MCF 10A (cell line): Measurements from ENCODE around the gene SLC25A48. TPM values are rescaled to one million over a fixed set of nuclear protein-coding genes. Genes with fewer than 3 reads are reported as not detected.

Experiments used
- BruUV-seq: library from RNA; stranded (reverse); fragments of 400-500 nt; replicated peaks from 2 replicates; lab custom pipeline; 2021; lab: Mats Ljungman, UMichigan
- CTCF ChIA-PET: fragments of 300-600 bp; sonication (Branson Sonifier 250); formaldehyde crosslinking; extraction: SDS; loops from one replicate; lab custom pipeline; 2021; ENCODE audit warnings: antibody characterized with exemption, inconsistent platforms; lab: Yijun Ruan, JAX
- POLR2A ChIA-PET: fragments of 300-600, 350-650 bp; sonication (Branson Sonifier 250); formaldehyde crosslinking; extraction: SDS; loops from one replicate; lab custom pipeline; 2020; ENCODE audit warnings: antibody characterized with exemption, inconsistent platforms; lab: Yijun Ruan, JAX
- DNase-seq: peaks from one replicate; pipeline ENCODE4 v3.0.0-alpha.2; 2018; ENCODE audit not compliant: unreplicated experiment
- H3K27ac Mint-ChIP-seq: one replicate; pipeline ENCODE4 v1.8.0; 2022; ENCODE audit warnings: mild to moderate bottlenecking, low read depth, mixed read lengths; ENCODE audit not compliant: unreplicated experiment
- H3K27me3 Mint-ChIP-seq: one replicate; pipeline ENCODE4 v1.8.0; 2022; ENCODE audit warnings: mixed read lengths; ENCODE audit not compliant: insufficient read depth, unreplicated experiment
- H3K36me3 Mint-ChIP-seq: one replicate; pipeline ENCODE4 v1.8.0; 2022; ENCODE audit warnings: mild to moderate bottlenecking, moderate library complexity, mixed read lengths; ENCODE audit not compliant: insufficient read depth, unreplicated experiment
- H3K4me1 Mint-ChIP-seq: one replicate; pipeline ENCODE4 v1.8.0; 2022; ENCODE audit warnings: mixed read lengths; ENCODE audit not compliant: insufficient read depth, unreplicated experiment
- H3K4me3 Mint-ChIP-seq: one replicate; pipeline ENCODE4 v1.8.0; 2022; ENCODE audit warnings: mild to moderate bottlenecking, moderate library complexity, mixed read lengths; ENCODE audit not compliant: unreplicated experiment
- H3K9me3 Mint-ChIP-seq: one replicate; pipeline ENCODE4 v1.8.0; 2022; ENCODE audit warnings: mixed read lengths; ENCODE audit not compliant: unreplicated experiment
- intact Hi-C: fragments of 100-400 bp; cut with micrococcal nuclease; formaldehyde crosslinking; loops from 2 replicates; pipeline ENCODE4 v1.14.1; 2022
- total RNA-seq: library from RNA; stranded (reverse); gene quantifications from 2 replicates; pipeline ENCODE4 v1.2.3, GENCODE V29; 2022
- TF ChIP-seq, protein P1 (sequence below): fragments of 200-600 bp; IDR thresholded peaks from one replicate; pipeline ENCODE4 v1.8.0; 2022; ENCODE audit warnings: antibody characterized with exemption, mild to moderate bottlenecking; ENCODE audit not compliant: unreplicated experiment

The SLC25A48 gene
- total RNA-seq, 1 experiment from 2014 or later: not detected

GRCh38 chr5:135871268-135871915, 36.9 kb downstream of the SLC25A48 start:
- no peaks in the 10 kb centered on the region for H3K36me3 Mint-ChIP-seq
- CTCF ChIA-PET: interaction anchor here (0.6 to 2.4 kb wide), 11 partner anchors 10 to 341 kb away, joined by 3 to 10 read pairs (median 3); no protein-coding TSS in a partner anchor
- intact Hi-C loops: no loop called here
- TF ChIP-seq, protein P1, sequence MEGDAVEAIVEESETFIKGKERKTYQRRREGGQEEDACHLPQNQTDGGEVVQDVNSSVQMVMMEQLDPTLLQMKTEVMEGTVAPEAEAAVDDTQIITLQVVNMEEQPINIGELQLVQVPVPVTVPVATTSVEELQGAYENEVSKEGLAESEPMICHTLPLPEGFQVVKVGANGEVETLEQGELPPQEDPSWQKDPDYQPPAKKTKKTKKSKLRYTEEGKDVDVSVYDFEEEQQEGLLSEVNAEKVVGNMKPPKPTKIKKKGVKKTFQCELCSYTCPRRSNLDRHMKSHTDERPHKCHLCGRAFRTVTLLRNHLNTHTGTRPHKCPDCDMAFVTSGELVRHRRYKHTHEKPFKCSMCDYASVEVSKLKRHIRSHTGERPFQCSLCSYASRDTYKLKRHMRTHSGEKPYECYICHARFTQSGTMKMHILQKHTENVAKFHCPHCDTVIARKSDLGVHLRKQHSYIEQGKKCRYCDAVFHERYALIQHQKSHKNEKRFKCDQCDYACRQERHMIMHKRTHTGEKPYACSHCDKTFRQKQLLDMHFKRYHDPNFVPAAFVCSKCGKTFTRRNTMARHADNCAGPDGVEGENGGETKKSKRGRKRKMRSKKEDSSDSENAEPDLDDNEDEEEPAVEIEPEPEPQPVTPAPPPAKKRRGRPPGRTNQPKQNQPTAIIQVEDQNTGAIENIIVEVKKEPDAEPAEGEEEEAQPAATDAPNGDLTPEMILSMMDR: no peak
- POLR2A ChIA-PET: interaction anchor here (0.6 to 0.9 kb wide), 2 partner anchors 161 to 263 kb away, joined by 3 read pairs; no protein-coding TSS in a partner anchor
- H3K27me3 Mint-ChIP-seq: peaks cover 26% of the 10 kb centered on the region
- no peaks in the 10 kb centered on the region for H3K4me1 Mint-ChIP-seq
- BruUV-seq: no TSS peak
- no peak overlapping the region for H3K4me3 Mint-ChIP-seq
- no peak for DNase-seq
- H3K27ac Mint-ChIP-seq: no peak overlapping the region
- no peaks in the 10 kb centered on the region for H3K9me3 Mint-ChIP-seq

GRCh38 chr5:135873831-135874230, 39.4 kb downstream of the SLC25A48 start:
- POLR2A ChIA-PET: no interaction called here
- Mint-ChIP-seq H3K4me1 (no peaks in the 10 kb centered on the region), H3K4me3 (no peak overlapping the region), H3K27me3 (peaks cover 14% of the 10 kb centered on the region), H3K9me3 (no peaks in the 10 kb centered on the region), H3K27ac (no peak overlapping the region), H3K36me3 (no peaks in the 10 kb centered on the region)
- TF ChIP-seq, protein P1: no peak
- peak; percentile 26 for DNase-seq
- no TSS peak for BruUV-seq
- CTCF ChIA-PET: interaction anchor here (0.6 to 3.5 kb wide), 7 partner anchors 10 to 348 kb away, joined by 3 to 13 read pairs (median 4); no protein-coding TSS in a partner anchor
- intact Hi-C loops: no loop called here

DNA sequence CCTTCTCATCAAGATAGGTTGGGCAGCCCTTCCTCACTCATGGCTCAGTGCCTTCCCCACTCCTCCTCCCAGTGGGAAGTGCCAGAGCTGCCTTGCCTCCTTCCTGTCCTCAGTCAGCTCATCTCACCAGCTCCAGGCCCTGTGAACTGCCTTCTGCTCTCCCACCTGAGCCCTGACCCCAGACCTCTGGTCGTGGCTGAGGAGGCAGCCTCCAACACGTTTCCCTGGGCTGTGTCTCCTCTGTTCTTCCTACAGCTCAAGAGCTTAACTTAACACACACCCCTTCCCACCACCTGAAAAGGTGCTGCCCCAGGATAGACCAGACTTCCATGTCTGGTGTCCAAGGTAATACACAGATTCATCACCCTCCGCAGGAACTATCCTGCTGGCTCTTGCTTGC, 40.0 kb downstream of the SLC25A48 start:
- H3K9me3 Mint-ChIP-seq: no peaks in the 10 kb centered on the region
- no peak overlapping the region for H3K27ac Mint-ChIP-seq
- intact Hi-C loops: no loop called here
- H3K27me3 Mint-ChIP-seq: peaks cover 10% of the 10 kb centered on the region
- no TSS peak for BruUV-seq
- POLR2A ChIA-PET: no interaction called here
- DNase-seq: no peak
- H3K4me1 Mint-ChIP-seq: no peaks in the 10 kb centered on the region
- H3K36me3 Mint-ChIP-seq: no peaks in the 10 kb centered on the region
- CTCF ChIA-PET: interaction anchor here (0.6 to 3.5 kb wide), 10 partner anchors 9 to 339 kb away, joined by 3 to 13 read pairs (median 4); no protein-coding TSS in a partner anchor
- no peak overlapping the region for H3K4me3 Mint-ChIP-seq
- TF ChIP-seq, protein P1: no peak

- POLR2A ChIA-PET: no interaction called here
- no TSS peak for BruUV-seq
- no peak for DNase-seq
- H3K4me1 Mint-ChIP-seq: peaks cover 3% of the 10 kb centered on the region
- H3K27me3 Mint-ChIP-seq: no peaks in the 10 kb centered on the region
- no peaks in the 10 kb centered on the region for H3K9me3 Mint-ChIP-seq
- intact Hi-C loops: no loop called here
- CTCF ChIA-PET: interaction anchor here (0.6 to 3.5 kb wide), 7 partner anchors 13 to 374 kb away, joined by 3 to 13 read pairs (median 3); no protein-coding TSS in a partner anchor
- TF ChIP-seq, protein P1: no peak
- H3K4me3 Mint-ChIP-seq: no peak overlapping the region
- no peaks in the 10 kb centered on the region for H3K36me3 Mint-ChIP-seq
- H3K27ac Mint-ChIP-seq: no peak overlapping the region
Observed at GRCh38 chr5:135875567-135875966, 41.1 kb downstream of the SLC25A48 start.
